ENCODE results near the gene SMOC1.

SMOC1 gene

DNA sequence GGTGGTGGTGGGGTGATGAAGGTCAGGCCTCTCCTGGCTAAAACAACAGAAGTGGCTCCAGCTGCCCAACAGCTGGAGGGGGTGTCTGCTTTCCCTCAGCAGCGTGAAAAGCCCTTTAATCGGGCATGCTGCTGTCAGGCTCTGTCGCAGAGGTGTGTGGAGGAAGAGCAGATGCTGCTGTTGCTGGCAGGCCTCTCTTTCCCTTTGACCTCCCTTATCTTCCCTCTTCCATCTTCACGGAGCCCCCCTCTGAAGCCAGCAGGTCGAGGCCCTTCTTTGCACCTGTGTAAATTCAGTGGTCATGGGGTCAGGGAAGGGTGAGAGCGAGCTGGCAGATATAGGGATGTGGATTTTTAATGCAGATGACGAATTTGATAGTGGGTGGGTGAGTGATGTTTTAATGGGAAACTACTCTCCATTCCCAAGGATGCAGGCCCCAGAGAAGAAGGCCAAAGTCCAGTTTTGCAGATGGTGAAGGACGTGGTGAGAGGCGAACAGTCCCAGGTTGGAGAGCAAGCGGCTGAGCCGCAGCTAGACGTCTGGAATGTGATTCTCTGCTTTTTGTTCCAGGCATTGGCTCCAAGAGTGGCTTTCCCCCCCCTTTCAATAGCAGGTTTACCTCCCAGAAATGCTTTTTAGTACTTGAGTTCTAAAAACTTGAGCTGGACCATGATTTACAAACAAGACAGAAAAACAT lies 64.0 kb downstream of the SMOC1 start:
- no peak for DNase-seq (ENCODE audit: low spot score)

DNA sequence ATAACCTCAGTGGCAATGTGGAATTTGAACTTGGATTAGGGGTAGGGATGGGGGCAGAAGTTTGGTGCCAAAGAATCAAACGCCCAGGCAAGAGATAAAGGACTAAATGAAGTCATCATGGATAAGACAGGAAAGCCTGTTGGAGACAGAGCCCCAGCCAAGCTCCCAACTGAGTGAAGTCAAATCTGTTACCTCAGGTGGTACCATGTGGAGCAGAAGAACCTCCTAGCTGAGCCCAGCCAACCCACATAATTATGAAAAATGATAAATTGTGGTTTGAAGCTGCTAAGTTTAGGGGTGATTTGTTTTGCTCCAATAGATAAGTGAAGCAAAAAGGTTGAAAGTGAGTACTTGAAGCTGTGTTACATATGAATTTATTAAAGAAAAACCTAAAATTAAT lies 66.1 kb downstream of the SMOC1 start:
- no peak for DNase-seq (ENCODE audit: low spot score)

DNA sequence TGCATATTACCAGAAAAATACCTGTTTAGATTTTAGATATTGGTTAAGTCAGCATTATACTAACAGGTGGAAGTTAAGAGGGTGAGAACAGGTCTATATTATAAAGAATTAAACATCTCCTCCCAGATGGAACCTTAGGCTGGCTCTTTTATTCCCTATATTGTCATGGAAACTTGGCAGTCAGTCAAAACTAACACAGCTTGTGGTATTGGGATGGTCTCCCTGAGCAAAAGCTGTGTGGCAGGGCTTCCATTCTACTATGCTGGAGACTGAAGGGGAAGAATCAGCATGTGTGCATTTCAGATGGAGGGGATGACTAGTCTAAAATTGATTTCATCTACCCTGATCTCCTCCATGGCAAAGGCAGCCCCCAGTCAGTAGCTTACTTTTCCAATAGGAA lies 66.7 kb downstream of the SMOC1 start:
- DNase-seq (ENCODE audit: low spot score): no peak

DNA sequence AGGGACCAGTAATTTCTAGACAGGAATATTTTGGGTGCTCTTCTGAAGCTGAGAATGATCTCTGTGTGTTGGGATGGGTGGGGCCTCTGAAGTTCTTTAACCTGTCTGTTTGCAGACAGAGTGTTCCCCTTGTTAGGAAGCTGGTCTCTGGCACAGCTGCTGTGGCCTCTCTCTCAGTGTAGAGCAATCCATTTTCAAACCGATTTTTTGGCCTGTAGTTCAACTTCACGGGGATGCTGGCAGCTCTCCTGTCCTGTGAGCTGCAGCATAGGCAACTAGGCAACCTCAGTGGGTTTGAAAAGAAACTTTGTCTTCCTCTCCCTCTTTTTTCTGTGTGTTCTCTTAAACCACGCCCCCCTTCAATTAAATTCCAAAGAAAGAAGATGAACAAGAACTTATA lies 69.1 kb downstream of the SMOC1 start:
- DNase-seq (ENCODE audit: low spot score): no peak

DNA sequence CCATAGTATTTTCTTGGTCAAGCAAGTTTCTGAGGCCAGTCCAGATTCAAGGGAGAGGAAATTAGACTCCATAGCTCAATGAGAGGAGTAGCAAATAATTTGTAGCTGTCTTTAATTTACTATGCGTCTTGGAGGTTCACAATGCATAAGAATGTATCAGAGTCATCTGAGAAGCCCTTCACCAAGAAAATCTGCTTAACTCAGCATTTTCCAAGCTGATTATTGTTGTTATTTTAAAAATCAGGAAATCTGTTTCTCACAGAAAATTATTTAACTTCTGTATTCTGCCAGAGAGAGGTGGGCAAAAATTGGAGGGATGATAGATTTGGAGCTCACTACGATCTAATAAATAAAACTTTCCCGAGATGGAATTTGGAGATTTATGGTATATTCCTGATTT lies 72.0 kb downstream of the SMOC1 start:
- no peak for DNase-seq (ENCODE audit: low spot score)

DNA sequence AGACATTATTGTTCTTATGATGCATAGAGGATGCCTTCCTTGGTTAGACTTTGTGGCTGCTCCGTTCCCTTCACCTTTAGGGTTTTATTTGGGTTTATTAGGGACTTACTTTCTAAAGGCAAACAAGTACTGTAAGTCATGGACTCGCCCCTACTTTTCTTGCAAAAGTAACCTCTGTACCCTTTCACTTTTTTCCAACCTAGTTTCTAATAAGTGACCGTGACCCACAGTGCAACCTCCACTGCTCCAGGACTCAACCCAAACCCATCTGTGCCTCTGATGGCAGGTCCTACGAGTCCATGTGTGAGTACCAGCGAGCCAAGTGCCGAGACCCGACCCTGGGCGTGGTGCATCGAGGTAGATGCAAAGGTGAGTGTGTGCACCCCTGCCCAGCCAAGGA lies 72.7 kb downstream of the SMOC1 start:
- DNase-seq (ENCODE audit: low spot score): no peak

DNA sequence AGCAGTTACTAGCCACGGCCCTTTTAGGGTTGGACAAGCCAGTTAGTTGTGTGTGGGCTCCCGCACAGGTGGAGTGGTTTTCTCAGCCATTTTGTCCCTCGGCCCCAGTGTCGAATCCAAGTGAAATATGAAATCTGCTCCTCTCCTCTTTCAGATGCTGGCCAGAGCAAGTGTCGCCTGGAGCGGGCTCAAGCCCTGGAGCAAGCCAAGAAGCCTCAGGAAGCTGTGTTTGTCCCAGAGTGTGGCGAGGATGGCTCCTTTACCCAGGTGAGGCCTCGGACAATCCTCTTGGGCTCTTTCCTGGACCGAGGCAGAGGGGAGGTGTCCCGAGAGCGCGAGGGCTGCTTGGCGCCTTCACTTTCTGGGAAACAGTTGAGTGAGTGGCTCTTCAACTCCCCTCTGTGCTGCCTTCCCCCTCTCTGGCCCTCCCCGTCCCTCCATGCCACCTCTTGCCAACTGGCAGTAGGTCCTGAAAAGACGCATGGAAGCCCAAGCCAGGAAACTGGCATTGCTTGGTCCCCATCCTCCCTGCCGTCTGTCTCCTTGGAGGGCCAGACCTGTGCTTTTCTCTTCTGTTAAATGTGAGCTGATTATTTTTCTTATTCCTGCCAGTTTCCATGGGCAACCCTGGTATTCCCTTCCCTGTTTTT lies 74.2 kb downstream of the SMOC1 start:
- DNase-seq (ENCODE audit: low spot score): no peak

DNA sequence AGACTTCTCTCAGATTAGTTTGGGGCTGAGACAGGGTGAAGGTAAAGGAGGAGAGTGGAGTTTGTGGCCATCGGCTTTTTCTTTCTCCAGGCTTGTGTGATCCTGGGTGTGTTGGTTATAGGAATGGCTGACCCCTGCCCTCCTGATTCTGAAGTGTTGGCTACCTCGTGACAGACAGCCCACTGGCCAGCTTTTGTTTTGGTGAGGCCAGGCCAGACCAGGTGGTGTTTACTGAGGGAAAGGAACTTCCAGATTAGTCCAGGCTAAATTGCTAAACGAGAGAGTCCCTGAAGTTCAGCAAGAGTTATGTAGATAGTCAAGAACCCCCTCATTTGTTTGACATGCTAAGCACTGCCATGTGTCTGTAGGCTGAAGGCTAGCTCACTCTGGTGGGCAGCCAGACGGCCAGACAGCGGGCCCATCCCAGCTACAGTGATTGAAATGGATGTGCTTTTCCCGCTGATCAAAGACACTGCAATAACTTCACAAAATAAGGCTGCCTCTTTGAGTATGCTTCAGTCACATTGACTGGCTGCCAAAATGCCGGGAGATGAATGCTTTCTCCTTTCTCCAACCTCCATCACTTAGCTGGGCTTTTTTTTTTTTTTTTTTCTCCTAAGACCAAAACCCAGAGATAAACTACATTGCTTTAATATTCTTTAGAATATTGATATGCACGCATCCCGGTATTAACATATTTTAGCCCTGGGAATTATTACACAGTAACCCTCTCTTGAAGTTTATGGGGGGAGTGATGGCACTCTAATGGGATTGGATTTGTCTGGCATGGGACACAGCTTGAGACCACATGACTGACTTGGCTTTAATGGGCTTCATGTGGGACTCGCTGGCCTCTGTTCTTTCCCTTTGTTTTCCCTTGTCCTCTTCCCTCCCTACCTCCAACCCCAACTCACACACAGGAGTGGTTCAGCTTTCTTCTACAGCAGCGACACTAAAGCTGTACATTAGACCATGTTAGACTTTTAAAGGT lies 76.9 kb downstream of the SMOC1 start:
- no peak for DNase-seq (ENCODE audit: low spot score)

DNA sequence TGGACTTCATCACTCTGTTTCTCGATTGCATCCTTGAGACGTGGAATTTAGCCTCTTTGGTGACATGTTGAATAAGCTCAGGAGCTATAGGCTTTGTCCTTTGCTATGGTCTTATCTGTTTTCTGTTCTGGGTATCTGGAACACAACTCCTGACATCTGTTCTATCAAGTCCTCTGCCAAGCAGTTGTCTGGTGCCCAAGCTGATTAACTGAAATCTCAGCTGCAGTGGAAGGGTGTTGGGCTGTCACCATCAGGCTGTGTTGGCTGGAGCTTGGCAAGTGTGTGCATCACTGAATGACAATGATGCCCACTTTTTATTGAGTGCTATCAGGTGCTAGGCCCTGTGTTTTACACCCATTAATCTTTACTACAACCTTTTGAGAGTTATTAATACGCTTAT lies 77.8 kb downstream of the SMOC1 start:
- DNase-seq (ENCODE audit: low spot score): no peak

DNA sequence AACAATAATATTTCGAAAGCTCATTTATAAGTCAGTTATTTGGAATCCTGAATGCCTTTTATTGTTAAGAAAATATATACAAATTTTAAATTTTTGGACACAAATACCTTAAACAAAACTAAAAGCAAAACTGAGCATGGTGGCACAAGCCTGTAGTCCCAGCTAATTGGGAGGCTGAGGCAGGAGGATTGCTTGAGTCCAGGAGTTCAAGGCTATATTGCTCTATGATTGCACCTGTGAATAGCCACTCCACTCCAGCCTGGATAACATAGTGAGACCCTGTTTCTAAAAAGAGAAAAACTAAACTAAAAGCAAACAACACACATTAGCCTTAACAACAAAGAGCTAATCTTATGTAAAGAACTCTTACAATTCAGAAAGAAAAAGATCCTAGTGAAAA lies 78.8 kb downstream of the SMOC1 start:
- DNase-seq (ENCODE audit: low spot score): no peak

DNA sequence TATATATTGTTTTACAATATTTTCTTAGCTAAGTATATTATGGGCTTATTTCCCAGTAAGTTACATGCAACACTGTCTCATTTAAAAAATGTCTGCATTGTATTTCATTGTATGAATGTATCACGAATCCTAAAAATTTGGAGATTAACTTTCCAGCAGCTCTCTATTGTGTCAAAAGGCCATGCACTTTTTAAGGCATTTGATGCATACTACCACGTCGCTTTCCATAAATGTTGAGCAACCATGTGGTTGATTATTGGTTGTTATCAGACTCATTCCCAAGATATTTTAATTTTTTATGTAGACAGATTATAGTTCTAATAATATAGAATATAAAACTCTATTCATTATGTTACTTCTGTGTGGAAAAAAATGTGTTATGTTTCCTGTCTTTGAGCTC lies 79.9 kb downstream of the SMOC1 start:
- no peak for DNase-seq (ENCODE audit: low spot score)

DNA sequence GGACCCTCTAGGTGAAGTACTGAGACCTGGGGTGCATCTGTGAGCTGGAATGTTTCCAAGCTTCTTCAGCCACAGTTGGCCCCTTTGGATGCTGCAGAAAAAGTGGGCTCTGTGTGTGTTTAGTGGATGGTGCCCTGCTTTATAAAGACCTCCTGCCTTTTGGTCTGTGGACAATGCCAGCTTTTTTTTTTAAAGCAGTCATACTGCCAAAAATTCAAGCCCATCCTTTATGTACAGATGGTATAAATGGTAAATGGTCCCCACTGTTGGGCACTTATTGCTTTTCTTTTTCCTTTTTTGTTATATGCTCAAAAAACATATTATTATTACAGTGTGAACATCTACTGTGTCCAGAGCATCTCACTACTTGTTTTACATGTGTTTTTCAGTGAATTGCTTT lies 81.1 kb downstream of the SMOC1 start:
- DNase-seq (ENCODE audit: low spot score): no peak

DNA sequence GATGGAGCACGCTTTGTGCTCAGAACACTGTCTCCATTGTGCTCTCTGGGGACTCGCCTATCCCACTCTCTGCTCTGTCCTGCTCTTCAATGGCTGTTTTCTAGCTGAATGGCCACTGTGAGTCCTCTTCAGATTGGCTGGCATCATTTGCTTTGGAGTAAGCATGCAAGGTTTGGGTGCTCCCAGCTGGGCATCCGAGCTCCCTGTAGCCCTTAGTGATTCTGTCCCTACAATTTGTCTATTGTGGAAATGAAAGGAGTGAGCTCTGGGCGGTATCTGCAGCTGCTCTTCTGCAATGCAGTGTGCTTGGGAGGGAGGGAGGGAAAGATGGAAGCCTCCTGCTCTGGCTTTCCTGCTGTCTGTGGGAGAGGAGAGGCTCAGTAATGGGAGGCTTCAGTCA lies 84.8 kb downstream of the SMOC1 start:
- no peak for DNase-seq (ENCODE audit: low spot score)

DNA sequence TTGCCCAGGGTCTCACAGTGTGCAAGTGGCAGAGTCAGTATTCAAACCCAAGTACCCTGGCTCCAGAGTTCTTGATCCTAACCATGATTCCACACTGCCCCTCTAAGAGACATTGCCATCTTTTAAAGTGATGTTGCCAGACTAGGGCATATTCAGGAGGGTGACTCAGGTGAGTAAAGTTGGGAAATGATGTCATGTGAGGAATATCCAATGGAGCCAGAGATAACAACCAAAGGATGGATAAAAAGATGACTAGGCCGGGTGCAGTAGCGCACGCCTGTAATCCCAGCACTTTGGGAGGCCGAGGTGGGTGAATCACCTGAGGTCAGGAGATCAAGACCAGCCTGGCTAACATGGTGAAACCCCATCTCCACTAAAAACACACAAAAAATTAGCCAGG lies 85.6 kb downstream of the SMOC1 start:
- DNase-seq (ENCODE audit: low spot score): no peak

DNA sequence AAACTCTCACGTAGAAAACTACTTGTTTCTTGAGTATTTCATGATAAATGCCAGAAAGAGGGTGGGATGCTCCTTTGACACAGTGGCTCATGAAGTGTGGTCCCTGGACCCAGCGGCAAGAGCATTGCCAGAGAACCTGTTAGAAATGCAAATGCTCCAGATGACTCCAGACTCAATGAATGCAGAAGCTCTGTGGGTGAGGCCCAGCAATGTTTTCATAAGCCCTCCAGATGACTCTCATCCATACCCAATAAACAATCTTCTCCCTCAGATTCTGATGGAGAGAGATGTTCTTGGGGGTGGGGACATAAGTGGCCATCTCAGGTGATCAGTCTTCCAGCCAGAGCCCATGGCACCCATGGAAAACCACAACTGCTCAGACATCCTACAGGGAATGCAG lies 88.9 kb downstream of the SMOC1 start:
- no peak for DNase-seq (ENCODE audit: low spot score)

DNA sequence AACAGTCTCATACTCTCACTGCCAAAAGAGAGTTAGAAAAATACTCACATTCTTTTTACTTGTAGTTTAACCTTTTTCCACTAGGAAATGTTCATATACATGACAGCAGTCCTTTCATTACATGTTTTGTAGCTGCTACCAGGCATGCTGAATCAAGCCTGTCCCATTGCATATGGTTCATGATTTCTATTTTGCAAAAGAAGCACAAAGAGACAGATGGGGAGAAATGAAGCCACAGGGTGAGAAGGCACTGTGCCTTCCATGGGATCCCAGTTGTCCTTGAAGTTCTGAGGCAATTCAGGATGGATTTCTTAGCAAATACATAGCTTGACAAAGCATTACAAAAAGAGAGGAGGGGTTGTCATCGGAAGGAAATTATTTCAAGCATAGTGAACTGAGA lies 89.5 kb downstream of the SMOC1 start:
- no peak for DNase-seq (ENCODE audit: low spot score)

DNA sequence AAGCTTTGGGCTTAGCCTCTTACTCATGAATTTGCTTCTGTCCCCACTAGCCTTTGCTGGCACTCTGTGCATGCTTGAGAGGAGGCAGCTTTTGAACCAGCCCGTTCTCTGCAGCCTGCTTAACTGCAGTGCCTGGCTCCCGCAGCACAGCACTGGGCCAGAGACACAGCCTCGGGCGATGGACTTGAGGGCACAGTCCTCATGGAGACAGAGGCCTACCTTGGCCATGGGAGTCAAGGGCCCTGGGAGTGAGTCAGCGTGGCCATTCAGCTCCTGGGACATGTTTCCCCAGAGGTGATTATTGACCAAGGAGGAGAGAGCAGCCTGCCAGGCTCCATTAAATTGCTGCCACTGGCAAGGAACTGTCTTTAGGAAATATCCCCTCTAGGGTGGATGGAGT lies 93.5 kb downstream of the SMOC1 start:
- DNase-seq (ENCODE audit: low spot score): no peak

DNA sequence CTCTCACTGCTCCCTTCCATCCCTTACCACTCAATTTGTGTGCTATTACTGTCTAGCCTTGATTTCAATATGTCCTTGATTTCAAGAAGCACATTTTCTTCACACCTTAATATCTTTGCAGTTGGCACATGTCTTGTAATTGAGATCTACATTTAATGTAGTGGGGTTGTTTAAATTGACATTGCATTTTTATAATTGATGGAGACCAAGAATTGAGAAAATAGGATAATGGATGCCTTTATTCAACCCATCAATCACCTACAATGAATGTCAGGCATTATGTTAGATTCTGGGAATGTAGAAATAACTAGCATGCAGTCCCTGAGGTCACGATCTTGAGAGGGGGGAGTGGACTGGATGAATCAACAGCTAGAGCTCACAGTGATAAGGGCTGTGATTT lies 94.6 kb downstream of the SMOC1 start:
- no peak for DNase-seq (ENCODE audit: low spot score)

DNA sequence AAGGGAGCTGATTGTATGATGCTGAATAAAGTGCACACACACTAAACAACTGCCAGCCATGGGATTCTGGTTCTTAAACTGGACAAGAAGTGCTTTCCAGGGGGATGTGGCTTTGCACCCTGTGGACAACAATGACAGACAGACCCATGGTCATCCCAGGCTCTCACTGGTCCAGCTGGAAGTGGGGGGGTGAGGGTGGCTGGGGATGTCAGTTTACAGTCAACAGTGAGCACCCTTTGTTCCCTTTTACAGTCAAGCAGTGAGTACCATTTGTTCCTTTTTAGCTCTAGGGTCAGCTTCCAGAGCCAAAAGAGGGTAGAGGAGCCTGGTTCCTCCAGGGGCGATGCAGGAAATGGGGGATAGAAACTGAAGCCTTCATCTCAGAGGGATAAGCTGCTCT lies 100.7 kb downstream of the SMOC1 start:
- no peak for DNase-seq (ENCODE audit: low spot score)

DNA sequence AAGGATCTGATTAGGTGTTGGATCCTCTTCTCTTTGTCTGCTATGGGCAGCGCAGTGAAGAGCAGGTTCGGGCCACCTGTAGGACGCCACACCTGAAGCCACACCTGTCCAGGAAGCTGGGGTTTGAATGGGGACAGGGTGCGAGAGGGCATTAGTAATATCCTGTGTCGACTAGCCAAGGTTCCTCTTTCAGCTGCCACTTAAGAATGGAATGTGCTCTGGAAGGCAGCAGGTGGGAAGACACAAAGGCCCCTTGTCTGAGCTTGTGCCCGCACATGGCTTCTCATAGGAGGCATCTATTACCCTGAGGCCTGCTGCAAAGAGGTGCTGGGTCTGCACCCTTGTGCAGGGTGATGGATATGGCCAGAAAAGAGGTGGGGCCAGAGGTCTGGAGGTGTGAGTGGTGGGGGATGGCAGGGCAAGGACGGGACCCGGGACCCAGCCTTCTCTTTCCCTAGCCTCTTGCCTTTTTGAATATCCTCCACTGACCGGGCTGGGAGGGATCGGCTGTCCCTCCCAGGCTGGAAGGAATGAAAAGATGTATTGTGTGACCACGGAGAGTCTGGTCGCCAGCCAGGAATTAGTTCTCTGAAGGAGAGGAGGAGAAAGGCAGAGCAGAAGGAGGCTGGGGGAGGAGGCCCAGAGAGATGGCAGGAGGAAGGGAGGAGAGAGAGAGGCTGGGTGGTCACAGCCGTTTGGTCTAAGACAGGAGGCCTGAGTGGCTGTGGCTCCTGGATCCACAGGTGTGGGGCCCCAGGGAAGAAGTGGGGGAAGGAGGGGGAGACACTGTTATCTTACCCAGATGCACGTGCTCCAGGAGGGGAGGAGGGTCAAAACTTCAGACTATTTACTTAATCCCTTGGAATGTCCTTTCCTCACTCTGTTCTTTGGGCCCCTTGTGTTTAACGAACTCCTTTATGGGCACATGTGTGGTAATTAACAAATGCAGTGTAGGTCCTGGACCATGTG lies 101.5 kb downstream of the SMOC1 start:
- DNase-seq (ENCODE audit: low spot score): no peak

DNA sequence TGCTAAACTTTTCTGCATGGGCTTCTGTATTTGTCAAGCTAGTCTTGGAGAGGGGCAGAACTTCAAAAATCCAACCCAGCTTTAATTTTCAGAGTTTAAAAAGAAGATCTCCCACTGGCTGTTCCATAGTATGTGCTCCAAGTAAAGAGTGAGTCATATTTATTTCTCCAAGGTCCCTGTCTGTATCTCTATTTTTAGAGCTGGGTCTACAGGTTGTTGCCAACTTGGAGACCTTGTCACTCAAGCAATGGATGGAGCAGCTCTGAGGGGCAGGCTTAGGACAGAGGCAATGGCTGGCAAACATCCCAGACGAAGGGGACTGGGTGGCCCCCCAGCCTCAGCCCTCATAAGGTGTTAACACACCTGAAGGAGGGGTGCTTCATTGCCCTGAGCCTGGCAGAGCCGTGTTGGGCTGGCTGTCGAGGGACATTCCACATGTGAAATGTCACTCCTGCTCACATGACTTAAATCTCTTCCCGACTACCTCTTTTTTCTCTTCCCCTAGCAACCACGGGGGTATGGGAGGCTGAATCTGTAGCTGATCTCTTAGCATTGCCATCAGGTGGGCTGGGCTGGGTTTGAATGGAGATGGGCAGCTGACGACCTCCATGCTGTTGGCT lies 103.1 kb downstream of the SMOC1 start:
- DNase-seq (ENCODE audit: low spot score): no peak

Data from NAMALWA (cell line).